GM19043 (cell line): ENCODE data around the gene MLF1.
A peak's percentile ranks its signal among the peaks of the same experiment; 100 is the strongest.

Experiments
- ATAC-seq: cut with Tn5 transposase; IDR thresholded peaks from one replicate; pipeline ENCODE4 v1.9.1; 2021; ENCODE audit warnings: low read depth; ENCODE audit not compliant: unreplicated experiment

Gene MLF1

GRCh38 chr3:158573714-158574113 lies 2.7 kb downstream of the MLF1 start:
- ATAC-seq = no peak

- ATAC-seq = no peak
These were observed 3.7 kb downstream of the MLF1 start for GRCh38 chr3:158574646-158575045.

DNA sequence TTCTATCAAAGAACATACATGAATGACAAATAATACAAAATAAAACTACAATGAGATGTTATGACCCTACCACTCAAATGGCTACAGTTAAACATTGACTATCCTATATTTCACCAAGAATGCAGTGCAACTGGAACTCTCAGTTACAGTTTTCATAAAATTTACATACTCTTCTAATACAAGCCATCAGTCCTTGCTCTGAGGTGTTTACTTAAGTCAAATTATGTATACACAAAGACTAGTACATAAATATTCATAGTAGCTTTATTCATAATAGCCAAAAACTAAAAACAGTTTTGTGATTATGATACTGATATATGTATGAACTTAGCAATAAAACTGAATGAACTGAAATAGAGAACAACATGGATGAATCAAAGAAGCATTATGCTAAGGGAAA lies 19.2 kb downstream of the MLF1 start:
- ATAC-seq = no peak

DNA sequence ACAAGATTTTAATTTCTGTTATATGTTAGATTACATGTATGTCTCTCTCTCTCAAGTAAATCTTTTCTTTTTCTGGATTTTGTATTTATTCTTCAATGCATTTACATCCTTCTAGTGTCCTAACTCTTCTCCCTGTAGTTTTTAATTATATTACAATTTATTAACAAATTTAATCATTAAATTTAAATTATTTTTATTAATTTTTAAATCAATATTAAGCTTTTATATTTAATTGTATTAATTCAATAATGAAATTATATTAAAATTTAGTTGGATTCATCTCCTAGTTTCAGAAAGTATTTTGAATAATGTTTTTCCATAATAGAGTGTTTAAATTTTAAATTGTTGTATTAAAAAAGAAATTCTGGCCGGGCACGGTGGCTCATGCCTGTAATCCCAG lies 29.8 kb downstream of the MLF1 start:
- no peak for ATAC-seq

DNA sequence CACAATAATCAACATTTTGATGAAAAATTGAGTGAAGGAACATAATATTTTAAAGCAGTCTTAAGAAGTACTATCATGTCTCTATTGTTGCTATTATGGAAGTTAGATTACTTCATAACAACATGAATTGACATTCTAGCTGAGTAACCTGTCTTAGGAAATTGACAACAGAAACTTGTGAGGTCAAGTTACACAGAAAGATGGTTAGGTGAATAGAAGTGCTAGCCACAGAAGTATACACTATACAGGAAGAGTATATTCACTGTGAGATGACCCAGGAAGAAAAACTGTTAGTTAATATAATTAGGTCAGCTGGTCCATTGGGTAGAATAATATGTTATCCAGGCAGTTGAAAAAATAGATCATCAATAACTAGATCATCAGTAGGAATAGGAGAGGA lies 31.2 kb downstream of the MLF1 start:
- no peak for ATAC-seq

GRCh38 chr3:158617982-158618875 lies 47.2 kb downstream of the MLF1 start:
- ATAC-seq = no peak

- no peak for ATAC-seq
These were observed 54.9 kb downstream of the MLF1 start for GRCh38 chr3:158625881-158626280.

GRCh38 chr3:158631981-158632380 lies 61.0 kb downstream of the MLF1 start:
- no peak for ATAC-seq

GRCh38 chr3:158640646-158641045 lies 69.7 kb downstream of the MLF1 start:
- ATAC-seq = no peak

- ATAC-seq = no peak
These were observed 71.0 kb downstream of the MLF1 start for GRCh38 chr3:158642005-158642404.

DNA sequence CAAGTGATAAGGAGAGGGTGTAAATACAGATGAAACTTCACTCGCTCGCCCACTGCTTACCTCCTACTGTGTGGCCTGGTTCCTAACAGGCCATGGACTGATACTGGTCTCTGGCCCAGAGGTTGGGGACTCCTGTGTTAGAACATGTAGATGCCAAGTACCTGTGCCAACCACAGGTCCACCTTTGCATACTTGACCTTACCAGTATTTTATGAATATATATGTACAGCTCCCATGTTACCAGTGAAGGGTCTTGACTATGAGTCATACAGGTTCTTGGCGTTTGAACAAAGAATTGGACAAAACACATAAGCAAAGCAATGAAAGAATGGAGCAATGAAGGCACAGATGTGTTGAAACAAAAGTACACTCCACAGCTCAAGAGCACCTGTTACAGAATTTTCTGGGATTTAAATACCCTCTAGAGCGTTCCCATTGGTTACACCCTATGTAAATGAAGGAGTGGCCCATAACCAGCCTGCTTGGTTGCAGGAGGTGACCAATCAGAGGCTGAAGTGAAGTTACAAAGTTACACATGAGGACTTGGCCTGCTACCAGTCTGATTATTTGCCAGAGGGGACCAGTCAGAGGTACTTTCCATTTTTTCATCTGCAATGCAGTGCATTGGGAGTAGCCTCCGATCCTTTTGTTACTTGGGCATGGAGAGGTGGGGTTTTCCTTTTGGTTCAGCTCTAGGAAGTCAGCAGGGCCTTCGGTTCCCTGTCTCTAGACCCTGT lies 71.6 kb downstream of the MLF1 start:
- no peak for ATAC-seq

GRCh38 chr3:158644345-158644908 lies 73.4 kb downstream of the MLF1 start, which contains the start of gene GFM1:
Gene GFM1 (plus strand): TSS chr3:158644527. CDS start chr3:158644635, 108 bp downstream.
- peak; percentile 99 for ATAC-seq

GRCh38 chr3:158649791-158650190 lies 78.8 kb downstream of the MLF1 start:
- no peak for ATAC-seq

GRCh38 chr3:158651192-158651591 lies 80.2 kb downstream of the MLF1 start:
- no peak for ATAC-seq

DNA sequence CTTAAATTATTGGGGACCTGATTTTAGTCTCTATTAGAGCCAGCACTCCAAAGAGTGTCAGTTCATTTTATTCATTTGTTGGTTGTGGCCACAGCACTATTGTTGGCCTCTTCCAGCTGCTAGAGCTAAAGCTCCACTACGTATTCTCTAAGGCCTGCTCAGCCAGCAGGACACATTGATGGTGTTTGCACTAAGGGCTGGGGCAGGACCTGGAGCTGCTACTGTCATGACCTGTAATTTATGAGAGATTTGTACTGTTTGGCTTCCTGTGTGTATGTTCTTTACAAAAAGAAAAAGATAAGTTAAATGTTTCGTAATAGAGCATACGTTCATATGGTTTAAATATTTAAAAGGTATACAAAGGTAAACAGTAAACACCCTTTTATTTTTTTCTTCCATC lies 81.5 kb downstream of the MLF1 start:
- no peak for ATAC-seq
